HepG2 (cell line): Measurements from ENCODE around the gene UNC50. TPM values are rescaled to one million over a fixed set of nuclear protein-coding genes. Genes with fewer than 3 reads are reported as not detected.
A peak's percentile ranks its signal among the peaks of the same experiment; 100 is the strongest.

ENCODE experiments used
- ARID2 ChIP-seq: sonication (generic); formaldehyde crosslinking; IDR thresholded peaks from 2 replicates; pipeline ENCODE4 v1.8.1; 2022; ENCODE audit warnings: mild to moderate bottlenecking, missing genetic modification reagents, borderline replicate concordance
- CCAR2 ChIP-seq: fragments of 200-400 bp; formaldehyde crosslinking; optimal IDR thresholded peaks from 2 replicates; pipeline ENCODE3; 2018; ENCODE audit warnings: low read depth, mild to moderate bottlenecking, low read length, moderate library complexity
- CENPBD1 ChIP-seq: sonication (generic); formaldehyde crosslinking; IDR thresholded peaks from 2 replicates; pipeline ENCODE4 v1.8.0; 2022; ENCODE audit warnings: missing genetic modification reagents, low read depth, mild to moderate bottlenecking, borderline replicate concordance
- DZIP1 ChIP-seq: sonication (generic); formaldehyde crosslinking; IDR thresholded peaks from 2 replicates; pipeline ENCODE4 v1.5.0; 2020; ENCODE audit warnings: mild to moderate bottlenecking, missing genetic modification reagents
- GABPB1 ChIP-seq: IDR thresholded peaks from 2 replicates; pipeline ENCODE4 v1.6.1; 2016; ENCODE audit warnings: mild to moderate bottlenecking, missing genetic modification reagents, moderate library complexity, missing compliant biosample characterization
- HMGA1 ChIP-seq: sonication (generic); formaldehyde crosslinking; conservative IDR thresholded peaks from 2 replicates; pipeline ENCODE4 v1.4.0; 2020; ENCODE audit warnings: missing genetic modification reagents
- MLLT10 ChIP-seq: sonication (generic); formaldehyde crosslinking; IDR thresholded peaks from 2 replicates; pipeline ENCODE4 v1.4.0; 2020; ENCODE audit warnings: missing genetic modification reagents
- PCBP1 ChIP-seq: fragments of 200-400 bp; formaldehyde crosslinking; IDR thresholded peaks from 2 replicates; pipeline ENCODE4 v1.6.1; 2017; ENCODE audit warnings: mild to moderate bottlenecking, low read depth, low read length, borderline replicate concordance
- POLR2A ChIP-seq, 2 experiments: IDR thresholded peaks; 2 replicates each; pipeline ENCODE4 v1.6.1; 2011; ENCODE audit warnings: low read depth in 2 of 2, low read length in 2 of 2, mild to moderate bottlenecking in 1 of 2, moderate library complexity in 1 of 2; ENCODE audit not compliant: insufficient read depth in 1 of 2
- RAD21 ChIP-seq: fragments of 450-650 bp; formaldehyde crosslinking; IDR thresholded peaks from 2 replicates; pipeline ENCODE4 v1.5.0; 2020; ENCODE audit warnings: mild to moderate bottlenecking
- RERE ChIP-seq: IDR thresholded peaks from 2 replicates; pipeline ENCODE4 v1.6.1; 2016; ENCODE audit warnings: low read depth, missing genetic modification reagents, missing compliant biosample characterization
- SNAPC2 ChIP-seq: sonication (generic); formaldehyde crosslinking; IDR thresholded peaks from 2 replicates; pipeline ENCODE4 v1.8.1; 2022; ENCODE audit warnings: mild to moderate bottlenecking, missing genetic modification reagents
- TBL1XR1 ChIP-seq: fragments of 150-350 bp; IDR thresholded peaks from 2 replicates; pipeline ENCODE4 v1.6.1; 2014; ENCODE audit warnings: borderline replicate concordance, low read length; ENCODE audit not compliant: partially characterized antibody
- TEF ChIP-seq: sonication (generic); formaldehyde crosslinking; IDR thresholded peaks from 2 replicates; pipeline ENCODE4 v1.5.0; 2020; ENCODE audit warnings: missing genetic modification reagents
- ZBTB42 ChIP-seq: sonication (generic); formaldehyde crosslinking; IDR thresholded peaks from 2 replicates; pipeline ENCODE4 v1.5.0; 2020; ENCODE audit warnings: mild to moderate bottlenecking, missing genetic modification reagents
- ZNF232 ChIP-seq: sonication (generic); formaldehyde crosslinking; IDR thresholded peaks from 2 replicates; pipeline ENCODE4 v1.4.0; 2020; ENCODE audit warnings: missing genetic modification reagents, borderline replicate concordance
- ZNF335 ChIP-seq: sonication (generic); formaldehyde crosslinking; IDR thresholded peaks from 2 replicates; pipeline ENCODE4 v1.4.0; 2020; ENCODE audit warnings: missing genetic modification reagents
- ZNF430 ChIP-seq: sonication (generic); formaldehyde crosslinking; IDR thresholded peaks from 2 replicates; pipeline ENCODE4 v1.9.0; 2021; ENCODE audit warnings: mild to moderate bottlenecking, missing genetic modification reagents
- ZNF616 ChIP-seq: sonication (generic); formaldehyde crosslinking; IDR thresholded peaks from 2 replicates; pipeline ENCODE4 v1.5.0; 2020; ENCODE audit warnings: low read depth, mild to moderate bottlenecking, missing genetic modification reagents
- ZNF724P ChIP-seq: sonication (generic); formaldehyde crosslinking; IDR thresholded peaks from 2 replicates; pipeline ENCODE4 v1.8.0; 2022; ENCODE audit warnings: missing genetic modification reagents, borderline replicate concordance
- ZNF839 ChIP-seq: sonication (generic); formaldehyde crosslinking; IDR thresholded peaks from 2 replicates; pipeline ENCODE4 v1.4.0; 2020; ENCODE audit warnings: missing genetic modification reagents, mild to moderate bottlenecking, borderline replicate concordance
- polyA plus RNA-seq, 8 experiments: library from polyadenylated mRNA; depleted of rRNA in 3 of 8; stranded (reverse) in 7 of 8; unstranded in 1 of 8; fragments of >200 nt; fragmentation: Illumina TruSeq in 4 of 8; extraction: Trizol in 4 of 8; gene quantifications; 2 replicates each; pipeline versions ENCODE4 v1.2.1 to v1.2.3, GENCODE V29; 2011 to 2016; ENCODE audit warnings: low read depth in 4 of 8, missing spikeins in 1 of 8, mixed read lengths in 1 of 8; ENCODE audit not compliant: insufficient read depth in 1 of 8
- total RNA-seq, 5 experiments: library from RNA; depleted of rRNA; stranded (reverse); fragments of >200 nt; fragmentation: Illumina TruSeq; extraction: Trizol; gene quantifications; 2 replicates each; pipeline ENCODE4 v1.2.3, GENCODE V29; 2016; ENCODE audit warnings: low read depth in 1 of 5

UNC50 gene
- total and polyA plus RNA-seq, 2 of the 13 experiments (the other 11 are each of a cell fraction or from before 2014, with no cell fraction given): 92.6 to 95.6 TPM

GRCh38 chr2:98608962-98609604 is 694 bp downstream of the UNC50 start (continued):
- TF ChIP-seq ZNF232 (CRISPR knock-in tag) (0 out of 2 replicates have a peak, but pooled peaks have one; percentile 8), ZNF335 (CRISPR knock-in tag) (no peak), TBL1XR1 (no peak), GABPB1 (CRISPR knock-in tag) (no peak), POLR2A (IDR thresholded peaks at IDR 0.05; ENCODE audit: insufficient read depth in 1 of 2, low read depth in 2 of 2, low read length in 2 of 2) (no peak), HMGA1 (CRISPR knock-in tag) (no peak), RAD21 (no peak), ZBTB42 (no peak), CCAR2 (no peak), ZNF724P (CRISPR knock-in tag) (no peak), MLLT10 (no peak), SNAPC2 (no peak), TEF (peak; percentile 9; the same call in 1 of the 2 replicates), ZNF430 (CRISPR knock-in tag) (no peak), ZNF839 (no peak), PCBP1 (no peak), RERE (CRISPR knock-in tag) (no peak), ZNF616 (no peak), DZIP1 (CRISPR knock-in tag) (peak; percentile 2; the same call in 1 of the 2 replicates), ARID2 (CRISPR knock-in tag) (peak; percentile 50; the same call in 1 of the 2 replicates), CENPBD1 (CRISPR knock-in tag) (no peak)
